ENCODE data around the gene GOLGB1. TPM values are rescaled to one million over a fixed set of nuclear protein-coding genes. Genes with fewer than 3 reads are reported as not detected.
A peak's percentile ranks its signal among the peaks of the same experiment; 100 is the strongest.
"Not testable (repeated sequence)": the region's sequence is repeated elsewhere in the genome, so short reads cannot be mapped to it uniquely, and the experiment has no call there.

Gene GOLGB1
- 45.4 TPM for total RNA-seq

- peak within 1 kb of the TSS; percentile 86 for H3K27ac ChIP-seq
- peak; percentile 99 to 100 for DNase-seq (ENCODE audit: extremely low spot score in 2 of 2)
- H3K9me3 ChIP-seq, result no peaks in the 10 kb centered on the region
- H3K27me3 ChIP-seq, result no peaks in the 10 kb centered on the region
- peak within 1 kb of the TSS; percentile 83 to 99 for H3K4me3 ChIP-seq
- peaks cover 44% of the 10 kb centered on the region for H3K4me1 ChIP-seq
- intact Hi-C loops (cut with DNase I), result no loop called here
- TF ChIP-seq POLR2A (IDR thresholded peaks at IDR 0.05) (peak in 1 of 2 donors; percentile 94), POLR2AphosphoS5 (IDR thresholded peaks at IDR 0.05; ENCODE audit: insufficient read depth in 1 of 2, low read depth in 1 of 2) (peak; percentile 95 to 98), CTCF (IDR thresholded peaks at IDR 0.05) (peak in 1 of 3 experiments; percentile 21)
- no peaks in the 10 kb centered on the region for H3K36me3 ChIP-seq
These were observed at the start of gene GOLGB1 for GRCh38 chr3:121749276-121750086. Gene GOLGB1, minus strand, starts transcription at chr3:121749741. Its CDS starts 18,770 bp downstream, at chr3:121730971.

- H3K36me3 ChIP-seq, result peaks cover 0 to 4% of the 10 kb centered on the region in 2 donors
- no peaks in the 10 kb centered on the region for H3K9me3 ChIP-seq
- intact Hi-C loops (cut with DNase I), result no loop called here
- no peaks in the 10 kb centered on the region for H3K4me1 ChIP-seq
- H3K4me3 ChIP-seq, result no peak overlapping the region
- no peak for DNase-seq (ENCODE audit: extremely low spot score in 2 of 2)
- no peak for TF ChIP-seq POLR2A (IDR thresholded peaks at IDR 0.05)
- TF ChIP-seq CTCF (IDR thresholded peaks at IDR 0.05), result no peak
- no peak for TF ChIP-seq POLR2AphosphoS5 (IDR thresholded peaks at IDR 0.05; ENCODE audit: insufficient read depth in 1 of 2, low read depth in 1 of 2)
- H3K27ac ChIP-seq, result no peak overlapping the region
- no peaks in the 10 kb centered on the region for H3K27me3 ChIP-seq
These were observed 47.4 kb upstream of the GOLGB1 start for GRCh38 chr3:121796970-121797369.

- Histone ChIP-seq H3K27ac (no peak overlapping the region), H3K36me3 (peaks cover 0 to 9% of the 10 kb centered on the region in 2 donors), H3K4me3 (no peak overlapping the region), H3K9me3 (no peaks in the 10 kb centered on the region), H3K27me3 (no peaks in the 10 kb centered on the region), H3K4me1 (no peaks in the 10 kb centered on the region)
- intact Hi-C loops (cut with DNase I), result no loop called here
- TF ChIP-seq CTCF (IDR thresholded peaks at IDR 0.05), result no peak
- no peak for TF ChIP-seq POLR2A (IDR thresholded peaks at IDR 0.05)
- TF ChIP-seq POLR2AphosphoS5 (IDR thresholded peaks at IDR 0.05; ENCODE audit: insufficient read depth in 1 of 2, low read depth in 1 of 2), result no peak
- no peak for DNase-seq (ENCODE audit: extremely low spot score in 2 of 2)
These were observed 44.9 kb upstream of the GOLGB1 start for GRCh38 chr3:121794264-121794983.

GRCh38 chr3:121793078-121793477, 43.5 kb upstream of the GOLGB1 start:
- intact Hi-C loops (cut with DNase I), result no loop called here
- no peaks in the 10 kb centered on the region for H3K4me1 ChIP-seq
- H3K4me3 ChIP-seq, result no peak overlapping the region
- no peak overlapping the region for H3K27ac ChIP-seq
- no peak for TF ChIP-seq POLR2A (IDR thresholded peaks at IDR 0.05)
- no peak for TF ChIP-seq POLR2AphosphoS5 (IDR thresholded peaks at IDR 0.05; ENCODE audit: insufficient read depth in 1 of 2, low read depth in 1 of 2)
- no peaks in the 10 kb centered on the region for H3K27me3 ChIP-seq
- H3K36me3 ChIP-seq, result peaks cover 0 to 23% of the 10 kb centered on the region in 2 donors
- no peak for DNase-seq (ENCODE audit: extremely low spot score in 2 of 2)
- no peaks in the 10 kb centered on the region for H3K9me3 ChIP-seq

- H3K4me3 ChIP-seq, result no peak overlapping the region
- H3K36me3 ChIP-seq, result peaks cover 0 to 56% of the 10 kb centered on the region in 2 donors
- H3K9me3 ChIP-seq, result no peaks in the 10 kb centered on the region
- H3K27ac ChIP-seq, result no peak overlapping the region
- intact Hi-C loops (cut with DNase I), result no loop called here
- no peak for TF ChIP-seq POLR2A (IDR thresholded peaks at IDR 0.05)
- no peak for TF ChIP-seq CTCF (IDR thresholded peaks at IDR 0.05)
- TF ChIP-seq POLR2AphosphoS5 (IDR thresholded peaks at IDR 0.05; ENCODE audit: insufficient read depth in 1 of 2, low read depth in 1 of 2), result no peak
- no peaks in the 10 kb centered on the region for H3K4me1 ChIP-seq
- H3K27me3 ChIP-seq, result no peaks in the 10 kb centered on the region
- DNase-seq (ENCODE audit: extremely low spot score in 2 of 2), result no peak
These were observed 36.9 kb upstream of the GOLGB1 start for GRCh38 chr3:121786485-121786884.

- H3K9me3 ChIP-seq; DNase-seq (ENCODE audit: extremely low spot score in 2 of 2); H3K4me3 ChIP-seq; H3K27me3 ChIP-seq; H3K4me1 ChIP-seq; intact Hi-C loops (cut with DNase I); H3K27ac ChIP-seq: not testable (repeated sequence)
- peaks cover 0 to 58% of the 10 kb centered on the region in 2 donors for H3K36me3 ChIP-seq
These were observed 33.2 kb upstream of the GOLGB1 start for GRCh38 chr3:121782784-121783183.
